ENCODE data around the gene MMP24OS. TPM values are rescaled to one million over a fixed set of nuclear protein-coding genes. Genes with fewer than 3 reads are reported as not detected.

Gene MMP24OS
- total and polyA plus RNA-seq, 8 donors = 16.2 to 82.4 (median 38.6) TPM

DNA sequence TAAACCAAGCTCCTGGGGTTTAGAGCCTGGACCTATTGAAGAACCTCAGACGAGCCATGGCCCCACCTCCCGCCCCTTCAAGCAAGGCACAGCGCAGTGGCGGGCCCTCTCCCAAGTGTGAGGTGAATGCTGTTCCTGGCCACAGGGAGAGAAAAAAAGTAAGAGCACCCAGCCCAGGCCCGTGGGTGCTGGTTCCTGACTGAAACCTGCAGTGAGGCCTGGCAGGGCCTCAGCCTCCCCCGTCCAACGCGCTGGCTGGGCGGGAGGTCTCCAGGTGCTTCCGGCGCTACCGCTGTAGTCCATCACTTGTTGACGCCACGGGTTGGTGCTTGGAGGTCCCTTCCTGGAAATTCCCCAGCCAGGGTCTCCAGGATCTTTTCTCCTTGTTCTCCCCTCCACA is 19.8 kb upstream of the MMP24OS start:
- TF ChIP-seq POLR2AphosphoS5 (IDR thresholded peaks at IDR 0.05) (no peak), EP300 (IDR thresholded peaks at IDR 0.05) (no peak), POLR2A (IDR thresholded peaks at IDR 0.05) (no peak)
- TF ChIP-seq, protein P1, sequence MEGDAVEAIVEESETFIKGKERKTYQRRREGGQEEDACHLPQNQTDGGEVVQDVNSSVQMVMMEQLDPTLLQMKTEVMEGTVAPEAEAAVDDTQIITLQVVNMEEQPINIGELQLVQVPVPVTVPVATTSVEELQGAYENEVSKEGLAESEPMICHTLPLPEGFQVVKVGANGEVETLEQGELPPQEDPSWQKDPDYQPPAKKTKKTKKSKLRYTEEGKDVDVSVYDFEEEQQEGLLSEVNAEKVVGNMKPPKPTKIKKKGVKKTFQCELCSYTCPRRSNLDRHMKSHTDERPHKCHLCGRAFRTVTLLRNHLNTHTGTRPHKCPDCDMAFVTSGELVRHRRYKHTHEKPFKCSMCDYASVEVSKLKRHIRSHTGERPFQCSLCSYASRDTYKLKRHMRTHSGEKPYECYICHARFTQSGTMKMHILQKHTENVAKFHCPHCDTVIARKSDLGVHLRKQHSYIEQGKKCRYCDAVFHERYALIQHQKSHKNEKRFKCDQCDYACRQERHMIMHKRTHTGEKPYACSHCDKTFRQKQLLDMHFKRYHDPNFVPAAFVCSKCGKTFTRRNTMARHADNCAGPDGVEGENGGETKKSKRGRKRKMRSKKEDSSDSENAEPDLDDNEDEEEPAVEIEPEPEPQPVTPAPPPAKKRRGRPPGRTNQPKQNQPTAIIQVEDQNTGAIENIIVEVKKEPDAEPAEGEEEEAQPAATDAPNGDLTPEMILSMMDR (IDR thresholded peaks at IDR 0.05) = no peak
- Histone ChIP-seq H3K27me3 (peaks cover 0 to 36% (median 15%) of the 10 kb centered on the region in 3 donors), H3K9me3 (no peaks in the 10 kb centered on the region), H3K4me3 (no peak overlapping the region), H3K27ac (no peak overlapping the region), H3K36me3 (no peaks in the 10 kb centered on the region), H3K4me1 (peaks cover 0 to 11% (median 5%) of the 10 kb centered on the region in 4 donors)
- 84 to 92% (median 89%) methylated on average over 10 to 14 of the region's 14 CpGs for WGBS, 5 donors
- DNase-seq = no peak
- intact Hi-C loops (cut with DNase I; ENCODE audit: low total_unique reads) = no loop called here

DNA sequence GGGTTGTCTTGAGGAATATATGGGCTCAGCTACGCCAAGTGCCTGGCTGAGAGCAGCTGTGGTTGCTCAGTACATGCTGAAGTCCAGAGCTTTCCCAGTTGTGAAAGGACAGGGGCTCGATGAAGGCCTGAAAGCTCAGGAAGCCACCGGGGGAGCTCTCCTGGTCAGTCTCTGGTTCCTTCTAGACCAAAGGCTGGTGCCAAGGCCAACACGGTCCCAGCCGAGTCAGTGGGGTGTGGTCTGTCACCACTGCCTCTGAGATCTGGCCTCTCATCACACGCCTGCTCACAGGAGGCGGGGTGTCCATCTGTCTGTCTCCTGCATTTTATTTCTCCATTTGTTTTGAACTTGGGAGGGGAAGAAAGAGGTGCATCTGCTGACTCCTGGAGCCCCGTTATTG is 19.2 kb upstream of the MMP24OS start:
- Histone ChIP-seq H3K9me3 (no peaks in the 10 kb centered on the region), H3K27me3 (peaks cover 0 to 42% (median 15%) of the 10 kb centered on the region in 3 donors), H3K27ac (no peak overlapping the region), H3K4me3 (no peak overlapping the region), H3K4me1 (peaks cover 0 to 6% (median 2%) of the 10 kb centered on the region in 4 donors), H3K36me3 (no peaks in the 10 kb centered on the region)
- WGBS, 5 donors = 51 to 56% (median 52%) methylated on average over 8 of the region's 8 CpGs
- intact Hi-C loops (cut with DNase I; ENCODE audit: low total_unique reads) = no loop called here
- no peak for DNase-seq
- TF ChIP-seq, protein P1 (IDR thresholded peaks at IDR 0.05) = no peak
- no peak for TF ChIP-seq POLR2A (IDR thresholded peaks at IDR 0.05)
- no peak for TF ChIP-seq POLR2AphosphoS5 (IDR thresholded peaks at IDR 0.05)
- no peak for TF ChIP-seq EP300 (IDR thresholded peaks at IDR 0.05)

DNA sequence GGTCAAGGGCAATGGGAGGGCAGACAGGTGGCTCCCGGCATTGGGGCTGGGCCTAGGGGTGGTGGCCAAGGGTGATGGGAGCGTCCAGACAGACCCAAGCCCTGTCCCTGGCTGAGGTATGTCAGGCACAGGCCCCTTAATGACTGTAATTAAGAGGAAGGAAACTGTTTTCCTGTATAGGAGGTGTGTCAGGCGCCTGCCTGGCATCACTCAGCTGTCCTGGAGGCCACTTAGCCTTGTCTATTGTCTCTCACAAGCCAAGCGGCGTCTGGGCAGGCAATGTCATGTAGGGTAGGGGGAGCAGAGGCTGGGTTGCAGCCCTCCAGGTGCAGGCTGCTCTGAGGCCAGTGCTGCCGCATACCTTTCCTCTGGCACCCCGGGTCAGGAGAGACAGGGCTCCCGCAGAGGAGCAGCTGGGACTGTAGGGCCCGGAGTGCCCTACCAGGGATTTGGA is 18.2 kb upstream of the MMP24OS start:
- no peak for DNase-seq
- TF ChIP-seq POLR2A (IDR thresholded peaks at IDR 0.05) = no peak
- TF ChIP-seq POLR2AphosphoS5 (IDR thresholded peaks at IDR 0.05) = no peak
- no peak for TF ChIP-seq EP300 (IDR thresholded peaks at IDR 0.05)
- TF ChIP-seq, protein P1 (IDR thresholded peaks at IDR 0.05) = no peak
- H3K27me3 ChIP-seq = peaks cover 0 to 47% (median 15%) of the 10 kb centered on the region in 3 donors
- 61 to 78% (median 63%) methylated on average over 8 to 9 of the region's 9 CpGs for WGBS, 5 donors
- no peaks in the 10 kb centered on the region for H3K36me3 ChIP-seq
- intact Hi-C loops (cut with DNase I; ENCODE audit: low total_unique reads) = no loop called here
- no peaks in the 10 kb centered on the region for H3K9me3 ChIP-seq
- H3K4me3 ChIP-seq = no peak overlapping the region
- H3K27ac ChIP-seq = no peak overlapping the region
- H3K4me1 ChIP-seq = no peaks in the 10 kb centered on the region

DNA sequence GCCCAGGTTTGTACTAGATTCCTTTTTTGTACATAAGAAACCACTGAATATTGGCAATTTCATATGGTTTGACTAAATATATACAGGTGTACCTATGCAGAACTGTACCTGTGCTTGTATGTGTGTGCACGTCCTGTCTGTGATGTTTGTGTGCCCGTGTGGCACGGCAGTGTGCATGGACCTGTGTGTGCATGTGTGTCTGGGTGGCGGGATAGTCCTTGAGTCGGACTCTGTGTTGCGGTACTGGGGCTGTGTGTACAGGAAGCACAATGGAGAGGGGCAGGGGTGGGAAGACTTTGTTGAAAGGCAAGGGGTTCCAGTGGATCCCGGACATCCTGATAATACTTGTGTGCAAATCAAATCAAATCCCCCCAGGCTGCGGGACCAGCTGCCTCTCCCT is 17.8 kb upstream of the MMP24OS start:
- TF ChIP-seq EP300 (IDR thresholded peaks at IDR 0.05) = no peak
- TF ChIP-seq POLR2AphosphoS5 (IDR thresholded peaks at IDR 0.05) = no peak
- no peak for TF ChIP-seq POLR2A (IDR thresholded peaks at IDR 0.05)
- TF ChIP-seq, protein P1 (IDR thresholded peaks at IDR 0.05) = no peak
- Histone ChIP-seq H3K27ac (no peak overlapping the region), H3K4me3 (no peak overlapping the region), H3K36me3 (no peaks in the 10 kb centered on the region), H3K4me1 (no peaks in the 10 kb centered on the region), H3K9me3 (no peaks in the 10 kb centered on the region), H3K27me3 (peaks cover 0 to 47% (median 15%) of the 10 kb centered on the region in 3 donors)
- intact Hi-C loops (cut with DNase I; ENCODE audit: low total_unique reads) = no loop called here
- WGBS, 5 donors = 73 to 90% (median 78%) methylated on average over 8 of the region's 8 CpGs
- DNase-seq = no peak
